Suppressor macrophage treated with lipopolysaccharide for 4 hours (primary cell): ENCODE results near the gene INPPL1.
"Not testable (repeated sequence)": the region's sequence is repeated elsewhere in the genome, so short reads cannot be mapped to it uniquely, and the experiment has no call there.

Source experiments
- DNase-seq: peaks from one replicate; pipeline ENCODE4 v3.0.0-alpha.2; 2020

The INPPL1 gene

DNA sequence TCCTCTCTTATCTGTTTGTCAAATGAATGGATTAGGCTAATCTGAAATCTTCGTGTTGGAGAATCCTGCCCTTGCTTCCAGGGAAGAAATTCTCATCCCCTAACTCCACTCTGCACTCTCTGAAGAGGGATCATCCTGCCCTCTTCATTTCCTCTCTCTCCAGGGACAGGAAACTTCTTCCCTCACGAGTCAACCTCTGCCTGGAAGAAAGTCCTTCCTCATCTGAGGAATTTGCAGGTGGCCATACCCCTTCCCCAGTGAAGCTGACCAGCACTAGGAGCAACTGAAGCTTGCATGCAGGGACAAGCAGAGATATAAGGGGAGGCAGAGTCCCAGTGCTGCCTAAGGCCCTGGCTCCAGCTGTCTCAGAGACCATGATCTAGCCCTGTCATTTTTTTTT is 23.0 kb downstream of the INPPL1 start:
- no peak for DNase-seq

DNA sequence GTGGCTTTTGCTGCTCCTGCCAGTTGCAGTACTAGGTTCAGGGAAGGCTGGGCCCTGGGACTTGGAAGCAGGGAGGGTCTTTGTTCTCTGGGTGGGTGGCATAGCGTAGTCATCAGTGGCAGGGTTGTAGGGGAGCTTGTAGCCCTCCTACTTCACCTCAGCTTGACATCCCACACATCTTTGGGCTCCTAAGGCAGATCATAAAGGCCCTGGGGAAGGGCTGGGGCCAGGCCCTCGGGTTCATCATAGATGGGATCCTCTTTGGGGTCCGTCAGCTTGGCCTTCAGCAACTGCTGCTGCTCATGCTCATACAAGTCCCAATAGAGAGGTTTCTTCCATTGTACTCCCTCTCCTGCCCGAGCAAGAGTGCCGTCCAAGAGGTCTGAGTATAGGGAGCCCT is 25.4 kb downstream of the INPPL1 start:
- no peak for DNase-seq

DNA sequence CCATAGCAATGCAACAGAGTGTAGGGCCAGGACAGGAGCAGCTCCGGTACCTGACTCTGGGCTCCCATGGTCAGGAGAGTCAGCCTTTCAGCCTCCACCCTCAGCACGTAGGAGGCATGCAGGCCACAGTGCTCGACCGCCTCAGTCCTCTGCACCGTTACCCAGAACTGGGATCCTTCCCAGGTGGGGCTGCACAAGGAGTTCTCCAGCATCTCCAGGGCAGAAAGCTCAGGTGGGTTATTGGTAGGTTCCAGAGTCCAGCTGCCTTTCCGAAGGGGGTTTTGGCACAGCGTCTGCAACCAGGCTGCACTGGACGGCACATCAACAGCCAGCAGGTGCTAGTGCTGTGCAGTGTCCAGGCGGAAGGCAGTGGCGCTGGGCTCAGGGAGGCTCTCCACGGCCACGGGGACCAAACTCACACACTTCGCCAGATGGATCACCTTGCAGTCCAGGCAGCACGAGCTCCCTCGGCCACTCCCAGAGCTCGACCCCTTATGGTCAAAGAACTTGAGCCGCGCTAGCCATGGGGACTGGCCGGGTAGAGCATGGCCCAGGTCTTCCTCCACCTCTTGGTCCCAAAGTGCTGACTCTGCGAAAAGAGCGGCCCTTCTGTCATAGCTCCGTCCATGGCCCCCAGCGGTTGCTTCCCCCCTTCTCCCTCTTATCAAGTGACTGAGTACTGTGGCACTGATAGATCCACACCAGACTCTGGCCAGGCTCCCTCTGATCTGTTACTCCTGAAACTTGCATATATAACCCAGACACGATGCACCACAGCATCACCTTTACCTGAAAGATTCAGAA is 26.3 kb downstream of the INPPL1 start:
- DNase-seq, result no peak

DNA sequence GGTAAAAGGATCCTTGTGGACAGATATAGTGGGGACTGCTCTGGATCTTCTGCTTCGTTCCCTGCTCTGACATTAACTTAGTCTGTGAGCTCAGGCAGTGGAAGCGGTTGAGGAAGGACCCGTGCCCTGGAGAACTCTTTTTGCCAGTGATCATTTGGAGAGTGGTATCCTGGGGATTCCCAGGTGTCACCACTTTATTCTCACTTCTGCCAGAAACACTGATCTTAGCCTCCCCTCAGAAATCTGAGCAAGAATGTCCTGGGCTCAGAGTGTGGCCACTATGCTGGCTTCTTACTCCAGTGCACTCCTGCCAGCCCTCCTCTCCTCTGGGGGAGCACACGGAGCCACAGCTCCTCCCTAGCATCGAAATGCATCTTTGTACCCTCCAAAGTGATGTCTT is 27.0 kb downstream of the INPPL1 start:
- DNase-seq, result no peak

DNA sequence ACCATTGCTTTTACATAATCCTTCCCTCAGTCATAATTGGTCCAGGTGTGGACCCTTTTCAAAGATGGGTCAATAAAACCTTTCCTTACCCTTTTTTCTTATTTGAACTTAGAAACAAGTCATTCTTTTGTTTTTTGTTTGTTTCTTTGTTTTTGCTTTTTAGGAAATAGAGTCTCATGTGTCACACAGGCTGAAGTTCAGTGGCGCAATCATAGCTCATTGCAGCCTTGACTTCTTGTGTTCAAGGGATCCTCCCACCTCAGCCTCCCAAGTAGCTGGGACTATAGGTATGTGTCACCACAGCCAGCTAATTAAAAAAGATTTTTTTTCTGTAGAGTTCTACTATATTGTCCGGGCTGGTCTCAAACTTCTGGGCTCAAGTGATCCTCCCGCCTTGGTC is 28.8 kb downstream of the INPPL1 start:
- DNase-seq, result peak; percentile 27

DNA sequence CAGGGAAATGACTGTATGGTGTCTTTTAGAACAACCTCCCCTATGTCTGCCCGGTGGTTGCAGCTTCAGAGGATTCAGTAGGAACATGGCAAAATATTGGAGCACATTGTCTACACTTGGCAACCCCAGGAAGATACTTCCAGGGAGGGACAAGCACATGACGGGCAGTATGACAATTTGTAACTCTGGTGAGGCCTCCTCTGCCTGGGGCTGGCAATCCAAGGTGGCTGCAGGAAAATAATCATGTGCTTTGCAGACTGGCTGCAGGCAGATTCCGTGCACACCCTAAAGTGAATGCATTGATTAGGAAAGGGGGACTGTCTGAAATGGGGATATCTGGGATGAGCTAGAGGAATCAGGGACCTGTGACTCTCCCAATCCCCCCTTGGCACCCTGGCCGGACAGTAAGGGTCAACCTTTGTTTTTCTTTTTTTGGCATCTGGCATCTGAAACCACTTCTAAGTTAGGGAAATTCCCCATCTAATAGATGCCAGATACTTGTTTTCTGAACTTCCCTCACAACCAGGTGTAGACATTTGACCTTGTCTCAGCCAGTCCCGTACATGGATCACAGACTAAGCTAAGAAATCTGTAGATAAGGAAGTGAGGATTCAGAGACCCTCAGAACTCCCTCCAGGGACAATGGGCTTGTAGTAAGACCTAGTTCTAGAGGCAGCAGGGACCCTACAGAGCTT is 29.9 kb downstream of the INPPL1 start:
- no peak for DNase-seq

DNA sequence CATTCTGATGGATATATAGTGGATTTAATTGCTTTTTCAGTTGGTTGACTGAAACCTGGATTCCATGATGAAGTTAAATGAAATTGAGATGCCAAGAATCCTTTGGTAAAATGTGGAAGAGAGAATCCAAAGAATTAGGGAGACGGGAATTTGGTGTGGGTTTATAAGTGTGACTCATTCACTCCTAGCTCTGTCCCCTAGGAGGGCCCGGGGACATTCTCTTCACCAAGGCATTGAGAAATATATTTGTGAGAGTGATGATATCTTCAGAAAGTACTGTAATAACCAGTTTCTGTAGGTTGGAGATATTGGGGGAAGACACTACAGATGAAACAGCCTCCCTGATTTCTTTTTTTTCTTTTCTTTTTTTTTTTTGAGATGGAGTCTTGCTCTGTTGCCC is 33.0 kb downstream of the INPPL1 start:
- no peak for DNase-seq

DNA sequence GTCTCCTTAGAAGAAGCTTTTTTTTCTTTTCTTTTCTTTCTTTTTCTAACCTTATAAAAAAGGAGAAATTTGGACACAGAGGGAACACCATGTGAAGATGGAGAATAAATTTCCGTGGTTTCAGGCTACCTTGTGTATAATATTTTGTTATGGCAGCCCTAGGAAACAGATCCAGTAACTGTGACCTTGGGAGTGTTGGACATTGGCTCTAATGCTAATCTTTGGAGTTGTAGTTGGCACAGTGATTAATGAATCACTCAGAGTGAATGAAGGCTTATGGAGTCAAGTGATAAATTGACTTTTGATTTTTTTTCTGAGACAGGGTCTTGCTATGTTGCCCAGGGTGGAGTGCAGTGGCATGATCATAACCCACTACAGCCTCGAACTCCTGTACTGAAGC is 34.9 kb downstream of the INPPL1 start:
- DNase-seq, result no peak

DNA sequence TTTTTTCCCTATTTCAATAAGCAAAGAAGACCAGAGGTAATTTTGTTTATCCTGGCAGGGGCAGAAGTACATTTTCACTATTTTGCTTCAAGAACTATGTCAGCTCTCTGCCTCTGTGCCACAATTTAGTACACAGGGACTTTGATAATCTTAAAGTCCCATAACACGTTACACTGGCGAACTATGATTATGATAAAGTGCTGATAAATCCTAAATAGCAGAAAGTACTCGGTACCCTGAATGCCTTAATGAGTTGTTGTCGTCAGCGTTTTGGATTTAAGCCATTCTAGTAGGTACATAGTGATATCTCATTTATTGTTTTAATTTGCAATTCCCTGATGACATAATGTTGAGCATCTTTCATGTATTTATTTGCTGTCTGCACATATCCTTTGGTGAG is 36.0 kb downstream of the INPPL1 start:
- DNase-seq, result no peak

DNA sequence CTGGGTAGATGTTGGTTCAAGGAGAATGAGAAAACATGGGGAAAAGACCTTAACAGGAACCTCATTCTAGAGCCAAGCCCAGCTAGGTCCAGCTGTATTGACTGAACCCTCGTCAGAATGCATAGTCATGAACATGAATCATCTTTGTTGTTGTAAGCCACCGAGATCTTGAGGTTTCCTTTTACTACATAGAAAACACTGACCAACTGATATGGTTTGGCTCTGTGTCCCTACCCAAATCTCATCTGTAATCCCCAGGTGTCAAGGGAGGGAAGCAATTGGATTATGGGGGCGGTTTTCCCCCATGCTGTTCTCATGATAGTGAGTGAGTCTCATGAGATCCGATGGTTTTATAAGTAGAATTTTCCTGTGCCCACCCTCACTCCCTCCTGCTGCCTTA is 38.8 kb downstream of the INPPL1 start:
- DNase-seq, result peak; percentile 56

DNA sequence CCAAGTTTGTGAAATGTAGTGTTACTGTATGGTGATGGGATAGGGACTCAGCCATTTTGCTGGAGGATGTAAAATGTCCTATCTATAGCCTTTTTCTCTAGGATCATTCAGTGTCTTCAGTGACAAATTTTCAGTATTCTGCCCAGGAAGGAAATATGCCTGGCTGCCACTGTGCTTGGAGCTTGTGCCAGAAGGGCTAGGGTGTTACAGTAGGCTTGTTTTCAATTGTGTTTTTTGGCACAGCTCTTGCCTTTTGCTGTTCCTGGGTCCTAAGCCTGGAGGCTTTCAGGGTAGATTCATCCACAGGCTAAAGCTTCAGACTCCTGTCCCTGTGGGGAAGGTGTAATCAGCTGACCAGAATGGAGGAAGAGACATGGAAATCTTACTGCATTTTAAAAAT is 41.4 kb downstream of the INPPL1 start:
- no peak for DNase-seq

DNA sequence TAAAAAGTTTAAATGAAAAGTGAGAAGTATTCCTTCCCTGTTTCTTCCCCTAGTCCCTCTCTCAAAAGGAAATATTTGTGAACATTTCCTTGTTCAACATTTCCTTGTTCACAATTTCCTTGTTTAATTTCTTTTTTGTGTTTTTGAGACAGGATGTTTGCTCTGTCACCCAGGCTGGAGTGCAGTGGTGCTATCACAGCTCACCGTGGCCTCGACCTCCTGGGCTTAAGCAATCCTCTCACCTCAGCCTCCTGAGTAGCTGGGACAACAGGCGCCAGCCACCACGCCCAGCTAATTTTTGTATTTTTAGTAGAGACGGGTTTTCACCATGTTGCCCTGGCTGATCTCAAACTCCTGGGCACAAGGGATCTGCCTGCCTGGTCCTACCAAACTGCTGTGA is 42.4 kb downstream of the INPPL1 start:
- DNase-seq, result not testable (repeated sequence)

DNA sequence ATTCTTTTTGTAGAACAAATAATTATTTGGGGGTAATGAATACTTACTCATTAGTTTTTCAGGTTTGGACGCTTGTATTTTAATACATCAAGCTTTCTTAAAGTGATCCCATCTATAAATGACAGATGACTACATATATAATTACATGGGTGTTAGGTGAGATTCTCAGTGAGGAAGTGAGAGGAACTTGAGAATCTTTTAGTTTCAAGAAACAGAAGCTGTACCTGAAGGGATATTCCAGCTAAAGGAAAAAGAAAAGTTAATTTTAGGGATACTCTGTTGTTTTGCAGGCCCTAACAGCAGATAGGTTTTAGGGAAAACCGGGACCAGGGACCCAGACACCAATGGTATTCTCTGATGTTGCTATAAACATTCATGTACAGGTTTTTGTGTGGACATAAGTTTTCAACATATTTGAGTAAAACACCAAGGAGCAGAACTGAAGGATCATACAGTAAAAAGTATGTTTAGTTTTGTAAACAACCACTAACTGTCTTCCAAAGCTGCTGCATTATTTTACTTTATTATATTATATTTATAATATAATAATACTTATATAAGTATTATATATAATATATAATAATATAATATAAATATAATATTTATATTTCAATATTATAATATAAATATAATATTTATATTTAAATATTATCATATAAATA is 43.5 kb downstream of the INPPL1 start:
- DNase-seq, result no peak

DNA sequence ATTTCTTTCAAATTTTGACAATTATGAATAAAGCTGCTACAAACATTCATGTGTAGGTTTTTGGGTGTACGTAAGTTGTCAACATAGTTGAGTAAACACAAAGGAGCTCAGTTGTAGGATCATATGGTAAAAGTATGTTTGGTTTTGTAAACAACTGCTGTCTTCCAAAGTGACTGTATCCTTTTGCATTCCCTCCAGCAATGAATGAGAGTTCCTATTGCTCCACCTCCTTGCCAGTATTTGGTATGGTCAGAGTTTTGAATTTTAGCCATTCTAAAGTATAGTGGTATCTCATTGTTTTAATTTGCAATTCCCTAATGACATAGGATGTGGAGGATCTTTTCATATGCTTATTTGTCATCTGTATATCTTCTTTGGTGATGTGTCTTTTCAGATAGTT is 47.4 kb downstream of the INPPL1 start:
- no peak for DNase-seq

DNA sequence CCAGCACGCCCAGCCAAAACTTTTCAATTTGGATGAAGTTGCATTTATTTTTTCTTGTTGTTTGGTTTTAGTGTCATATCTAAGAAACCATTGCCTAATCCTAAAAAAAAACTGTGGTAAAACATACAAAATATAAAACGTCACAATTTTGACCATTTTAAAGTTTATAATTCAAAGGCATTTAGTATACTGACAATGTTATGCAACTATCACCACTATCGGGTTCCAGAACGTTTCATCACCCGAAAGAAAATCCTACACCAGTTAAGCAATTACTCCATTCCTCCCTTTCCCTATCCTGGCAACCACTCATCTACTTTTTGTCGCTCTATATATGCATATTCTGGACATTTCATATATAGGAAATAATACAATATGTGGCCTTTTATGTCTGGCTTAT is 49.9 kb downstream of the INPPL1 start:
- no peak for DNase-seq

DNA sequence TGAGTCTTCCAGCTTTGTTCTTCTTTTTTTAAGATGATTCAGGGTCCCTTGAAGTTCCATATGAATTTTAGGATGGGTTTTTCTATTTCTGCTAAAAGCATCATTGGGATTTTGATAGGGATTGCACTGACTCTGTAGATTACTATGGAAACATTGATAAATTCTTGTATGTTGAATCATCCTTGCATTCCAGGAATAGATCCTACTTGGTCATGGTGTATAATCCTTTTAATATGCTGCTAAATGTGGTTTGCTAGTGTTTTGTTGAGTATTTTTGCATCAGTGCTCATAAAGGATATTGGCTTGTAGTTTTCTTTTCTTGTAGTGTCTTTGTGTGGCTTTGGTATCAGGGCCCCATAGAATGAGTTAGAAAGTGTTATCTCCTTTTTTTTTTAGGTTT is 54.3 kb downstream of the INPPL1 start:
- no peak for DNase-seq

DNA sequence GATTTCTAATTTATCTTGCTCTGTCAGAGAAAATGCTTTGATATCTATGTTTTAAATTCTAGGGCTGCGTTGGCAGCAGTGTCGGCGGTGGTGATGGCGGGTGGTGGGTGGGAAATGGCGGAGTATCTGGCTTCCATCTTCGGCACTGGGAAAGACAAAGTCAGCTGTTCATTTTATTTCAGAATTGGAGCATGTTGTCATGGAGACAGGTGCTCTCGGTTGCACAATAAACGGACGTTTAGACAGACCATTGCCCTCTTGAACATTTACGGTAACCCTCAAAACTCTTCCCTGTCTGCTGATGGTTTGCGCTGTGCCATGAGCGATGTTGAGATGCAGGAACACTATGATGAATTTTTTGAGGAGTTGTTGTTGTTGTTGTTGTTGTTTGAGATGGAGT is 55.5 kb downstream of the INPPL1 start:
- DNase-seq, result no peak

DNA sequence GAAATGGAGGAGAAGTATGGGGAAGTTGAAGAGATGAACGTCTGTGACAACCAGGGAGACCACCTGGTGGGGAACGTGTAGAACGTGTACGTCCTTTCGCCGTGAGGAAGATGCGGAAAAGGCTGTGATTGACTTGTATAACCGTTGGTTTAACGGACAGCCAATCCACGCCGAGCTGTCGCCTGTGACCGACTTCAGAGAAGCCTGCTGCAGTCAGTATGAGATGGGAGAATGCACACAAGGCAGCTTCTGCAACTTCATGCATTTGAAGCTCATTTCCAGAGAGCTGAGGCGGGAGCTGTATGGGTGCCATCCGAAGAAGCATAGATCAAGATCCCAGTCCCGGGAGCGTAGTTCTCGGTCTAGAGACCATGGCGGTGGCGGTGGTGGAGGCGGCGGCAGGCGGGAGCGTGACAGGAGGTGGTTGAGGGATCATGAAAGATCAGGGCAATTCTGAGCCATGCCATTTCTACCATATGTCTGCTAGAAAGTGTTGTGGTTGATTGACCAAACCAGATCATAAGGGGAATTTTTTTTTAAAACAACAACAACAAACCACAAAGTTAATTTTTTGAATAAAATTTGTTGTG is 56.3 kb downstream of the INPPL1 start:
- no peak for DNase-seq

DNA sequence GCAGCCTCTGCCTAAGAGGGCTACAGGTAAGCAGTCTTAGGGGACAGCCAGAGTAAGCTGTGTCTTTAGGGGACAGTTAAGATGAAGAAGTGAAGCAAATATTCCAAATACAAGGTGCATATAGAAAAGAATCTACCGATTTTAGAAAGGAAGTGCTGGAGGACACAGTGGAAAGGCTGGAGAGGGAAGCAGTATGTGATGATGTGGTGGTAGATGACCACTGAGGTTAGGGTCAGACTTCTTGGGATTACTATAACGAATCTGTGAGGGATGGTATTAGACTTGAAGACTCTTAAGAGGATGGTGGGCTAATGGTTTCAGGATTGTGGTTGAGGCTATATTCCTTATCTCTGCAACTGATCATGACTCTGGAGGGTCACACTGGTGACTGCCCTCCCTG is 59.4 kb downstream of the INPPL1 start:
- DNase-seq, result no peak

DNA sequence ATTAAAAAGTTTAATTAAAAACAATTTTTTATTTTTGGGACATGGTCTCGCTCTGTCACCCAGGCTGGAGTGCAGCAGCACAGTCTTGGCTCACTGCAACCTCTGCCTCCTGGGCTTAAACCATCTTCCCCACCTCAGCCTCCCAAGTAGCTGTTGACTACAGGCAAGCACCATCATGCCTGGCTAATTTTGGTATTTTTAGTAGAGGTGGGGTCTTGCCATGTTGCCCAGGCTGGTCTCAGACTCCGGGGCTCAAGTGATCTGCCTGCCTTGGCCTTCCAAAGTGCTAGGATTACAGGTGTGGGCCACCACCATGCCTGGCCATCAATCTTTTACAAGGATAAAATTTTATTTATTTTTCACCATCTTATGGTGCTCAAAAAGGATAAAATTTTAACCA is 62.7 kb downstream of the INPPL1 start:
- DNase-seq, result no peak
